Right lobe of liver (tissue), 6 donors: ENCODE data around the gene MMP11. TPM values are rescaled to one million over a fixed set of nuclear protein-coding genes. Genes with fewer than 3 reads are reported as not detected.

ENCODE experiments used
- ATAC-seq, 4 donors: fragments of 200-7000 bp; cut with Tn5 transposase; one replicate each; pipeline ENCODE4 v1.9.1; 2020; ENCODE audit warnings: mild to moderate bottlenecking in 4 of 4, moderate library complexity in 4 of 4
- DNase-seq, 3 donors: peaks; one replicate each; pipeline ENCODE4 v3.0.0-alpha.2; 2020
- H3K27ac ChIP-seq, 3 donors: fragments of 200-600 bp; one replicate each; pipeline ENCODE4 v1.8.0; 2022
- H3K27me3 ChIP-seq, 2 donors: fragments of 200-600 bp; one replicate each; pipeline ENCODE4 v1.8.0; 2022
- H3K36me3 ChIP-seq, 4 donors: fragments of 200-600 bp; sonication (generic) in 1 of 4; one replicate each; pipeline versions ENCODE4 v1.5.1 to v1.8.0; 2017 to 2022; ENCODE audit warnings: control low read depth in 1 of 4
- H3K4me1 ChIP-seq, 4 donors: fragments of 200-600 bp; sonication (generic) in 1 of 4; one replicate each; pipeline versions ENCODE4 v1.5.1 to v1.8.0; 2017 to 2022; ENCODE audit warnings: control low read depth in 1 of 4
- H3K4me3 ChIP-seq, 3 donors: fragments of 200-600 bp; one replicate each; pipeline ENCODE4 v1.8.0; 2022
- H3K9me3 ChIP-seq, 4 donors: fragments of 200-600 bp; sonication (generic) in 1 of 4; one replicate each; pipeline versions ENCODE4 v1.5.1 to v1.8.0; 2017 to 2022; ENCODE audit warnings: control low read depth in 1 of 4
- CTCF ChIP-seq, 4 donors: fragments of 200-600 bp in 3 of 4; fragments of 450-650 bp in 1 of 4; IDR thresholded peaks; one replicate each; pipeline versions ENCODE4 v1.5.1 to v1.8.0; 2016 to 2022; ENCODE audit warnings: antibody characterized with exemption in 4 of 4, mild to moderate bottlenecking in 2 of 4
- POLR2A ChIP-seq: fragments of 450-650 bp; IDR thresholded peaks from one replicate; pipeline ENCODE4 v1.6.1; 2017; ENCODE audit warnings: antibody characterized with exemption, mild to moderate bottlenecking
- WGBS: methylation state at CpG from one replicate; pipeline ENCODE4 v1.1.6; 2018; ENCODE audit warnings: low coverage, low lambda C conversion rate; ENCODE audit not compliant: insufficient coverage; ENCODE audit errors: missing lambda C conversion rate; 5-methylcytosine and 5-hydroxymethylcytosine counted together
- intact Hi-C, 2 donors: fragments of 100-400 bp; cut with DNase I; formaldehyde crosslinking; loops; one replicate each; pipeline versions ENCODE4 v1.11.2 to v1.14.1; 2022
- total RNA-seq, 6 experiments: library from RNA; depleted of rRNA in 2 of 6; stranded (reverse); fragments of >200 nt in 2 of 6; fragmentation: NEBNext Ultra II Directional in 3 of 6; extraction: Animal tissue kit (Norgen Biotek cat#: 25700) in 3 of 6; gene quantifications; one replicate each; pipeline versions ENCODE4 v1.1.0 to v1.2.4, GENCODE V29; 2016 to 2023
- donor health status: DM: no; HTN: yes; CAD: no.
- donor health status: DM: no; HTN: no; CAD: no.
- donor health status: DM: no; HTN: no; CAD: no.
- donor health status: DM: no; HTN: yes; CAD: no.
- donor health status: DM: no; HTN: yes; CAD: no.

The MMP11 gene
- total RNA-seq, 6 experiments from 2014 or later = 0.59 to 1.3 (median 0.90) TPM

GRCh38 chr22:23743303-23743705, 29.3 kb upstream of the MMP11 start:
- Histone ChIP-seq H3K4me3 (no peak overlapping the region), H3K9me3 (no peaks in the 10 kb centered on the region), H3K36me3 (peaks cover 0 to 7% (median 0%) of the 10 kb centered on the region in 4 donors), H3K4me1 (no peaks in the 10 kb centered on the region), H3K27ac (no peak overlapping the region), H3K27me3 (no peaks in the 10 kb centered on the region)
- intact Hi-C loops = no loop called here
- ATAC-seq = no peak
- no CpG with 5 or more reads among the region's 2 CpGs for WGBS
- DNase-seq = no peak
- TF ChIP-seq CTCF (IDR thresholded peaks at IDR 0.05) (no peak), POLR2A (no peak)

GRCh38 chr22:23744001-23744400, 28.6 kb upstream of the MMP11 start:
- no peak overlapping the region for H3K4me3 ChIP-seq
- H3K9me3 ChIP-seq = no peaks in the 10 kb centered on the region
- H3K27ac ChIP-seq = no peak overlapping the region
- WGBS = 76% methylated on average over 3 of the region's 13 CpGs
- H3K27me3 ChIP-seq = no peaks in the 10 kb centered on the region
- DNase-seq = no peak
- no peaks in the 10 kb centered on the region for H3K4me1 ChIP-seq
- intact Hi-C loops = no loop called here
- no peak for TF ChIP-seq POLR2A
- no peak for TF ChIP-seq CTCF (IDR thresholded peaks at IDR 0.05)
- H3K36me3 ChIP-seq = peaks cover 0 to 7% (median 0%) of the 10 kb centered on the region in 4 donors
- ATAC-seq = no peak

- no peaks in the 10 kb centered on the region for H3K9me3 ChIP-seq
- H3K4me3 ChIP-seq = no peak overlapping the region
- no peaks in the 10 kb centered on the region for H3K27me3 ChIP-seq
- peaks cover 0 to 7% (median 0%) of the 10 kb centered on the region in 4 donors for H3K36me3 ChIP-seq
- WGBS = 100% methylated on average over 5 of the region's 14 CpGs
- intact Hi-C loops = no loop called here
- ATAC-seq = no peak
- no peaks in the 10 kb centered on the region for H3K4me1 ChIP-seq
- TF ChIP-seq POLR2A = no peak
- no peak for TF ChIP-seq CTCF (IDR thresholded peaks at IDR 0.05)
- no peak overlapping the region for H3K27ac ChIP-seq
- DNase-seq = no peak
Observed at GRCh38 chr22:23744485-23744884, 28.2 kb upstream of the MMP11 start.

- no peak for DNase-seq
- WGBS = no CpG with 5 or more reads among the region's 6 CpGs
- peaks cover 0 to 7% (median 0%) of the 10 kb centered on the region in 4 donors for H3K36me3 ChIP-seq
- no peaks in the 10 kb centered on the region for H3K4me1 ChIP-seq
- H3K27ac ChIP-seq = no peak overlapping the region
- ATAC-seq = no peak
- no peak for TF ChIP-seq CTCF (IDR thresholded peaks at IDR 0.05)
- TF ChIP-seq POLR2A = no peak
- H3K27me3 ChIP-seq = no peaks in the 10 kb centered on the region
- intact Hi-C loops = no loop called here
- no peaks in the 10 kb centered on the region for H3K9me3 ChIP-seq
- H3K4me3 ChIP-seq = no peak overlapping the region
Observed at GRCh38 chr22:23745791-23746190, 26.9 kb upstream of the MMP11 start.

GRCh38 chr22:23749841-23750301, 22.8 kb upstream of the MMP11 start:
- Histone ChIP-seq H3K9me3 (no peaks in the 10 kb centered on the region), H3K4me3 (no peak overlapping the region), H3K36me3 (peaks cover 0 to 3% (median 0%) of the 10 kb centered on the region in 4 donors), H3K27me3 (no peaks in the 10 kb centered on the region), H3K4me1 (no peaks in the 10 kb centered on the region), H3K27ac (no peak overlapping the region)
- TF ChIP-seq POLR2A (no peak), CTCF (IDR thresholded peaks at IDR 0.05) (no peak)
- ATAC-seq (no peak), DNase-seq (no peak)
- 76% methylated on average over 12 of the region's 12 CpGs for WGBS
- intact Hi-C loops = no loop called here
